Measurements from ENCODE around the gene SLC7A11. TPM values are rescaled to one million over a fixed set of nuclear protein-coding genes. Genes with fewer than 3 reads are reported as not detected.

SLC7A11 gene
- total RNA-seq, 4 donors from 2014 or later: 1.5 to 30.1 (median 7.9) TPM

DNA sequence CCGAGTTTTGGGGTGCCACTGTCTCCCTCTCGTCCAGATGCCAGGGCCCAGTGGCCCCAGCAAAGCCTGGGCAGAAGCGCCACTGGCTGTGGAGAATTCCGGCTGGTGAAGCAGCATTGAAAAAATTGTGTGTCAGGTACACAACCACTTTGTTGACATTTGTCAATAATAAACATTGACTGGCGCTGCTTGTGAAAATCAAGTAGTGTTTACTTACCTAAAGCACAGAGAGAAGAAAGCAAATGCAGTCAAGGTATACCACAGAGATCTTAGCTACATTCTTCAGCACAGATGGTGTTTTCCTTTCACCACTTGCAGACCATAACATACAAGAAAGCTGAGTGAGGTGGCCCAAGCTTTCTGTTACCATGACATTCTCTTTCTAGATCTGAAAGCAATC is 14.5 kb upstream of the SLC7A11 start:
- no peak overlapping the region for H3K4me3 ChIP-seq
- no peaks in the 10 kb centered on the region for H3K9me3 ChIP-seq
- 88 to 100% methylated on average over 2 to 5 of the region's 5 CpGs for WGBS, 2 donors
- H3K4me1 ChIP-seq: no peaks in the 10 kb centered on the region
- no peaks in the 10 kb centered on the region for H3K27me3 ChIP-seq
- intact Hi-C loops (cut with DNase I): no loop called here
- H3K27ac ChIP-seq: no peak overlapping the region
- no peaks in the 10 kb centered on the region for H3K36me3 ChIP-seq
- no peak for TF ChIP-seq POLR2A (IDR thresholded peaks at IDR 0.05)
- TF ChIP-seq, protein P1, sequence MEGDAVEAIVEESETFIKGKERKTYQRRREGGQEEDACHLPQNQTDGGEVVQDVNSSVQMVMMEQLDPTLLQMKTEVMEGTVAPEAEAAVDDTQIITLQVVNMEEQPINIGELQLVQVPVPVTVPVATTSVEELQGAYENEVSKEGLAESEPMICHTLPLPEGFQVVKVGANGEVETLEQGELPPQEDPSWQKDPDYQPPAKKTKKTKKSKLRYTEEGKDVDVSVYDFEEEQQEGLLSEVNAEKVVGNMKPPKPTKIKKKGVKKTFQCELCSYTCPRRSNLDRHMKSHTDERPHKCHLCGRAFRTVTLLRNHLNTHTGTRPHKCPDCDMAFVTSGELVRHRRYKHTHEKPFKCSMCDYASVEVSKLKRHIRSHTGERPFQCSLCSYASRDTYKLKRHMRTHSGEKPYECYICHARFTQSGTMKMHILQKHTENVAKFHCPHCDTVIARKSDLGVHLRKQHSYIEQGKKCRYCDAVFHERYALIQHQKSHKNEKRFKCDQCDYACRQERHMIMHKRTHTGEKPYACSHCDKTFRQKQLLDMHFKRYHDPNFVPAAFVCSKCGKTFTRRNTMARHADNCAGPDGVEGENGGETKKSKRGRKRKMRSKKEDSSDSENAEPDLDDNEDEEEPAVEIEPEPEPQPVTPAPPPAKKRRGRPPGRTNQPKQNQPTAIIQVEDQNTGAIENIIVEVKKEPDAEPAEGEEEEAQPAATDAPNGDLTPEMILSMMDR (IDR thresholded peaks at IDR 0.05): no peak
- DNase-seq: no peak

DNA sequence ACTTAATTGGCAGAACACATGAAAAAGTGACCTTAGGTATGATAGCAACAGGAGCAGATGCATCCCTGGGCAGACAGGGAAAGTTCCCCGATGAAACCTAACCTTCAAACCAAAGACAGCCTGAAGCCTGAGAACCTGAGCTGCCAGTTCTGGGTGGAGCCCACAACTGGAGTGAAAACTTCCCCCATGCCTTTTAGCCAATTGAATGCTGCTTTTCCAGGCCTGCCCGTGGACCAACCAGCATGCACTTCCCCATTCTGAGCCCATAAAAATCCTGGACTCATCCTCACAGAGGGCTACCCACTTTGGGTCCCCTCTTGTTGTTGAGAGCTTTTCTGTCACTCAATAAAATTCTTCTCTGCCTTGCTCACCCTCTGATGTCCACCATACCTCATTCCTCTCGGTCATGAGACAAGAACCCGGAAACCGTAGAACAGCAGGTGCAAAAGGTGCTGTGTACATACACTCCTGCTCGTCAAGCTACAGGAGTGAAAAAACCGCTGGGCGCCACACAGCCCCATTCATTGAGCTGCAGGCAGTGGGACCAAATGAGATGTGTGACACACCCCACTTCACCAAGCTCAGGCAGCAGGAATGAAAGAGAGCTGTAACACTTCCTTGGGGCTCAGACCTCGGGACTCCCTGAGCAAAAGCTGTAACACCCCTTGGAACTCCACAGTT is 13.9 kb upstream of the SLC7A11 start:
- H3K36me3 ChIP-seq: no peaks in the 10 kb centered on the region
- no peaks in the 10 kb centered on the region for H3K27me3 ChIP-seq
- no peaks in the 10 kb centered on the region for H3K4me1 ChIP-seq
- H3K27ac ChIP-seq: no peak overlapping the region
- no peak for DNase-seq
- 87 to 90% methylated on average over 3 to 9 of the region's 9 CpGs for WGBS, 2 donors
- no peak for TF ChIP-seq POLR2A (IDR thresholded peaks at IDR 0.05)
- TF ChIP-seq, protein P1 (IDR thresholded peaks at IDR 0.05): no peak
- no peak overlapping the region for H3K4me3 ChIP-seq
- H3K9me3 ChIP-seq: no peaks in the 10 kb centered on the region
- intact Hi-C loops (cut with DNase I): no loop called here

DNA sequence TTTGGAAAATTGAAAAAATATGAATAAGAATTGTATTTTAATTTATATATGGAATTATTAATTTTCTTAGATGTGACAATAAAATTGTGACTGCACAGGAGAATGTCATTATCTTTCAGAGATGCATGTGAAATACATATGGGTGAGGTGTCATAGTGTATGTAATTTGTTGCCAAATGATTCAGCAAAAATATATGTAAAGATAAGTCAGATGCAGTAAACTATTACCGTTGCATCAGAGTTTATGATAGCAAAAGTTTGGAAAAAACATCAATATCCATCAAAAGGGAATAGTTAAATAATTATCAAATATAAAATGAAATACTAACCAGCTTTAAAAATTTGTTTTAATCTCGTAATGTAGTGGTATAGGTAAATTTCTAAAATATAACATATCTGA is 10.4 kb upstream of the SLC7A11 start:
- no peaks in the 10 kb centered on the region for H3K36me3 ChIP-seq
- TF ChIP-seq POLR2A (IDR thresholded peaks at IDR 0.05): no peak
- H3K4me3 ChIP-seq: no peak overlapping the region
- WGBS, 2 donors: 76 to 85% methylated on average over 2 of the region's 2 CpGs
- H3K27ac ChIP-seq: no peak overlapping the region
- no peaks in the 10 kb centered on the region for H3K9me3 ChIP-seq
- intact Hi-C loops (cut with DNase I): no loop called here
- DNase-seq: no peak
- no peaks in the 10 kb centered on the region for H3K4me1 ChIP-seq
- H3K27me3 ChIP-seq: no peaks in the 10 kb centered on the region

DNA sequence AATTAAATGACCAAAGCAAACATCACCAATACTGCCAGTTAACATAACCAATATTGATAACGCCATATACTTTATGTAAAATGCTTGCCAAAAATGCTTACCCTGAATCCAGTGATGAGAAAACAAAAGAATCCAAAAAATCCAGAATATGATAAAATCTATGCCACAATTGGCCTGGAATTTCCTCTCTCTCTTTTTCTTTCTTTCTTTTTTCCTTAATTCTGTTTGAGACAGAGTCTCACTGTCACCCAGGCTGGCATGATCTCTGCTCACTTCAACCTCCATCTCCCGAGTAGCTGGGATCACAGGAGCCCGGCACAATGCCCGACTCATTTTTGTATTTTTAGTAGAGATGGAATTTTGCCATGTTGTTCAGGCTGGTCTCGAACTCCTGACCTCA is 9.8 kb upstream of the SLC7A11 start:
- Histone ChIP-seq H3K4me3 (no peak overlapping the region), H3K27me3 (no peaks in the 10 kb centered on the region), H3K27ac (no peak overlapping the region), H3K4me1 (no peaks in the 10 kb centered on the region), H3K36me3 (no peaks in the 10 kb centered on the region), H3K9me3 (no peaks in the 10 kb centered on the region)
- no peak for DNase-seq
- no peak for TF ChIP-seq POLR2A (IDR thresholded peaks at IDR 0.05)
- TF ChIP-seq, protein P1 (IDR thresholded peaks at IDR 0.05): no peak
- 89 to 95% methylated on average over 5 of the region's 5 CpGs for WGBS, 2 donors
- intact Hi-C loops (cut with DNase I): no loop called here

DNA sequence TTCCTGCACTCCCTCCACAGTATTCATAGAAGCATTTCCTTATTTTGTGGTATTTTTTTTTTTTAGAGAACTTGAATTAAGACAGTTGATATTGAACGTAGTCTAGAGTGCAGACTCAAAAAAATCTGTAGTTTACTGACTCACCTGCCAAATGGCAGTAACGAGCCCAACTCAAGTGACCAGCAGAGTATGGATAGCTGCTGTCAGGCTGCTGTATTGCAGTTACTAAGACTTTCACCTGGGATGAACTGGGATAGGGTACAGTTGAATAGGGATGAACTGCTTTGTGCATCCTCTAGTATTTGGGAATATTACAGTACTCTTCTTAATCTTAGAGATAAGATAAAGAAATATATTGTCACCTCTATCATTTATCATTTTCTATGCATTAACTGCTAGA is 7.0 kb upstream of the SLC7A11 start:
- Histone ChIP-seq H3K4me3 (no peak overlapping the region), H3K9me3 (no peaks in the 10 kb centered on the region), H3K36me3 (no peaks in the 10 kb centered on the region), H3K27ac (no peak overlapping the region), H3K4me1 (no peaks in the 10 kb centered on the region), H3K27me3 (no peaks in the 10 kb centered on the region)
- WGBS, 2 donors: 63 to 80% methylated on average over 2 of the region's 2 CpGs
- no peak for DNase-seq
- intact Hi-C loops (cut with DNase I): no loop called here
- no peak for TF ChIP-seq POLR2A (IDR thresholded peaks at IDR 0.05)
- TF ChIP-seq, protein P1 (IDR thresholded peaks at IDR 0.05): no peak

DNA sequence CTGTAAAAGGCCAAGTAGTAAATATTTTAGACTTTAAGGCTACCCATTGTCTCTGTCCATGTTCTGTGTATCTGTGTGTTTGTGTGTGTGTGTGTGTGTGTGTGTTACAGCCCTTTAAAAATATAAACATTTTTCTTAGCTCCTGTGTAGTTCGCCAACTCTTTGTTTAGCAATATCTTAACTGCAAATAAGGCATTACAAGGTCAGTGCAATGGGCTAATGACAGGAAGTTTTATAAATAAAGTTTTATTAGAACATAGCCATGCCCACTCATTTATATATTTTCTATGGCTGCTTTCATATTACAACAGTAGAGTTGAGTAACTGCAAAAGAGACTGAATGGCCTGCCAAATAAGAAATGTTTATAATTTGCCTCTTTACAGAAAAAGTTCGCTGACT is 5.9 kb upstream of the SLC7A11 start:
- DNase-seq: no peak

More for the DNA sequence above, 5.9 kb upstream of the SLC7A11 start:
- Histone ChIP-seq H3K27me3 (no peaks in the 10 kb centered on the region), H3K27ac (no peak overlapping the region), H3K9me3 (no peaks in the 10 kb centered on the region), H3K4me3 (no peak overlapping the region), H3K36me3 (no peaks in the 10 kb centered on the region), H3K4me1 (peaks cover 0 to 5% (median 0%) of the 10 kb centered on the region in 3 donors)
- intact Hi-C loops (cut with DNase I): no loop called here
- TF ChIP-seq, protein P1 (IDR thresholded peaks at IDR 0.05): no peak
- TF ChIP-seq POLR2A (IDR thresholded peaks at IDR 0.05): no peak
- WGBS, 2 donors: 89 to 92% methylated on average over 2 of the region's 2 CpGs
